ENCODE results near the gene MAD1L1.

The MAD1L1 gene

GRCh38 chr7:2019711-2020511 lies 212.8 kb downstream of the MAD1L1 start:
- no peak overlapping the region for H3K9ac ChIP-seq
- H3K4me1 ChIP-seq (ENCODE audit: low read depth, poor library complexity, severe bottlenecking), result peaks cover 9% of the 10 kb centered on the region
- TF ChIP-seq CTCF (conservative IDR thresholded peaks at IDR 0.05; ENCODE audit: low read depth, low read length), result no peak
- H3K36me3 ChIP-seq (ENCODE audit: insufficient read depth), result no peaks in the 10 kb centered on the region
- no peak overlapping the region for H2AFZ ChIP-seq (ENCODE audit: low read depth)
- H3K27ac ChIP-seq, result no peak overlapping the region
- H3K4me2 ChIP-seq, result no peak overlapping the region
- H3K27me3 ChIP-seq (ENCODE audit: insufficient read depth, low read depth), result no peaks in the 10 kb centered on the region
- H3K79me2 ChIP-seq (ENCODE audit: insufficient read depth, low read depth), result no peaks in the 10 kb centered on the region
- no peaks in the 10 kb centered on the region for H4K20me1 ChIP-seq (ENCODE audit: insufficient read depth)
- H3K4me3 ChIP-seq (IDR thresholded peaks at IDR 0.05; ENCODE audit: insufficient read depth, low read depth, low read length), result no peak overlapping the region

GRCh38 chr7:2019461-2019710 lies 213.4 kb downstream of the MAD1L1 start:
- Histone ChIP-seq H3K79me2 (ENCODE audit: insufficient read depth, low read depth) (no peaks in the 10 kb centered on the region), H3K4me1 (ENCODE audit: low read depth, poor library complexity, severe bottlenecking) (peaks cover 6% of the 10 kb centered on the region), H4K20me1 (ENCODE audit: insufficient read depth) (no peaks in the 10 kb centered on the region), H3K27ac (no peak overlapping the region), H3K36me3 (ENCODE audit: insufficient read depth) (no peaks in the 10 kb centered on the region), H3K9ac (no peak overlapping the region), H3K4me2 (no peak overlapping the region), H3K27me3 (ENCODE audit: insufficient read depth, low read depth) (no peaks in the 10 kb centered on the region), H3K4me3 (IDR thresholded peaks at IDR 0.05; ENCODE audit: insufficient read depth, low read depth, low read length) (no peak overlapping the region), H2AFZ (ENCODE audit: low read depth) (no peak overlapping the region)
- TF ChIP-seq CTCF (conservative IDR thresholded peaks at IDR 0.05; ENCODE audit: low read depth, low read length), result no peak

GRCh38 chr7:2018569-2019460 lies 213.9 kb downstream of the MAD1L1 start:
- no peaks in the 10 kb centered on the region for H3K79me2 ChIP-seq (ENCODE audit: insufficient read depth, low read depth)
- H3K4me1 ChIP-seq (ENCODE audit: low read depth, poor library complexity, severe bottlenecking), result peaks cover under 1% of the 10 kb centered on the region
- no peak overlapping the region for H3K4me3 ChIP-seq (IDR thresholded peaks at IDR 0.05; ENCODE audit: insufficient read depth, low read depth, low read length)
- H3K27ac ChIP-seq, result no peak overlapping the region
- H3K36me3 ChIP-seq (ENCODE audit: insufficient read depth), result no peaks in the 10 kb centered on the region
- no peak overlapping the region for H3K4me2 ChIP-seq
- no peak overlapping the region for H3K9ac ChIP-seq
- H3K27me3 ChIP-seq (ENCODE audit: insufficient read depth, low read depth), result no peaks in the 10 kb centered on the region
- no peak for TF ChIP-seq CTCF (conservative IDR thresholded peaks at IDR 0.05; ENCODE audit: low read depth, low read length)
- no peaks in the 10 kb centered on the region for H4K20me1 ChIP-seq (ENCODE audit: insufficient read depth)
- no peak overlapping the region for H2AFZ ChIP-seq (ENCODE audit: low read depth)

- Histone ChIP-seq H3K9ac (no peak overlapping the region), H3K4me3 (IDR thresholded peaks at IDR 0.05; ENCODE audit: insufficient read depth, low read depth, low read length) (no peak overlapping the region), H4K20me1 (ENCODE audit: insufficient read depth) (no peaks in the 10 kb centered on the region), H3K27me3 (ENCODE audit: insufficient read depth, low read depth) (no peaks in the 10 kb centered on the region), H3K79me2 (ENCODE audit: insufficient read depth, low read depth) (no peaks in the 10 kb centered on the region), H3K27ac (no peak overlapping the region), H3K4me1 (ENCODE audit: low read depth, poor library complexity, severe bottlenecking) (no peaks in the 10 kb centered on the region), H2AFZ (ENCODE audit: low read depth) (no peak overlapping the region), H3K36me3 (ENCODE audit: insufficient read depth) (no peaks in the 10 kb centered on the region), H3K4me2 (no peak overlapping the region)
- TF ChIP-seq CTCF (conservative IDR thresholded peaks at IDR 0.05; ENCODE audit: low read depth, low read length), result no peak
Measured at GRCh38 chr7:2017914-2018568, 214.7 kb downstream of the MAD1L1 start.
